ENCODE measurements around the gene EEFSEC.
A peak's percentile ranks its signal among the peaks of the same experiment; 100 is the strongest.

EEFSEC gene

DNA sequence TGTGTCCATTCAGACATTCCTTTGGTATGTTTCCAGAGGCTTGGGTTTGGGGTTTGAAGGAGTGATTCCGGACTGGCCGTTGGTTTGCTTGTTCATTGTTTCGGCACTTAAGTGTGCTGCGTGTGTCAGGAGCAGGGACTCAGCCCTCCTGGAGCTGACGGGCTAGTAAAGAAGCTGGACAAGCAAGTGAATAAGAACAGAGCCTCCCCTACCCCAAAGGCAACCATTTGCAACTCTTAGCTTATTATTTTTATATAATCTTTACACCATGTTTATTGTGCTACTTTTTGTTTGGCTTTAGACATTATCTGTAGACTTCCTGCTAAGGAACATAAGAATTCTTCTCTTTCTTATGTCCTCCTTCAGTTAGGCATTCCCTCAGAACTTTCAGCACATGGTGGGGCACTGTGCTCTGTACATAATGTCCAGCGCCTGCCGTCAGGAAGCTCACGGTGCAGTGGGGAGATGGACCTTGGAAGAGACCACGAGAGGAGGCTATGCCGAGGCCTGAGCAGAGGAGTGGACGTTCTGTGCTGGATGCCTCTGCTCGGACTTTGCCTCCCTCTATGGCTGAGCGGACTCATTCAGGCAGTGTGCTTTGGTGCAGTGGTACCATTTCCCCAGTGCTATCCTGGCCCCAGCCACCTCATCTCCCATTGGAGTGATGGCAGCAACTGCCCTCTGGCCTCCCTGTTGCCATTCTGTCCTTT is 65.4 kb downstream of the EEFSEC start:
- H3K4me1 ChIP-seq (ENCODE audit: control insufficient read depth in 2 of 2, insufficient read depth in 1 of 2, low read depth in 1 of 2, low read length in 2 of 2) = peaks cover 2 to 10% of the 10 kb centered on the region in 2 donors
- H3K27me3 ChIP-seq (ENCODE audit: control insufficient read depth in 3 of 3, insufficient read depth in 3 of 3, low read depth in 1 of 3, low read length in 3 of 3) = peaks cover 0 to 2% (median 0%) of the 10 kb centered on the region in 3 experiments
- H2AK5ac ChIP-seq (ENCODE audit: low read depth, low read length) = no peak overlapping the region
- H3K18ac ChIP-seq (ENCODE audit: low read length) = peak overlapping the region; percentile 11
- H3K27ac ChIP-seq (replicated peaks; ENCODE audit: low read length) = no peak overlapping the region
- H3K9me3 ChIP-seq (replicated peaks in 1 of 2; ENCODE audit: control insufficient read depth in 2 of 2, insufficient read depth in 1 of 2, low read depth in 1 of 2, low read length in 2 of 2) = peaks cover 8 to 9% of the 10 kb centered on the region in 2 donors
- H2AFZ ChIP-seq (ENCODE audit: low read length) = no peak overlapping the region
- no peaks in the 10 kb centered on the region for H3K79me1 ChIP-seq (ENCODE audit: low read depth, low read length)
- H2BK15ac ChIP-seq (ENCODE audit: low read length) = no peak overlapping the region
- H3K23ac ChIP-seq (ENCODE audit: low read depth, low read length, poor library complexity) = no peak overlapping the region
- H2BK12ac ChIP-seq (ENCODE audit: low read length) = no peak overlapping the region
- H3K36me3 ChIP-seq (replicated peaks in 1 of 2; ENCODE audit: control insufficient read depth in 2 of 2, insufficient read depth in 2 of 2, low read length in 2 of 2) = no peaks in the 10 kb centered on the region
- no CpG with 5 or more reads among the region's 13 CpGs for WGBS, 2 donors (ENCODE audit: extremely low coverage in 2 of 2, insufficient read length in 2 of 2, insufficient replicate concordance in 1 of 2)
- H4K8ac ChIP-seq (ENCODE audit: low read depth, low read length) = no peak overlapping the region
- no peak overlapping the region for H2BK120ac ChIP-seq (ENCODE audit: low read depth, low read length)
- no peak overlapping the region for H4K91ac ChIP-seq (ENCODE audit: low read depth, low read length, poor library complexity)
- H3K4ac ChIP-seq (ENCODE audit: low read length) = no peak overlapping the region
- H2BK5ac ChIP-seq (ENCODE audit: low read length) = no peak overlapping the region
- H3K4me3 ChIP-seq (ENCODE audit: low read length in 2 of 2) = no peak overlapping the region
- H3K14ac ChIP-seq (ENCODE audit: low read length) = peak overlapping the region; percentile 83
- no peak for DNase-seq (ENCODE audit: low spot score)
- no peak overlapping the region for H3K4me2 ChIP-seq (ENCODE audit: insufficient read depth, low read length, poor library complexity, severe bottlenecking)
- no peak overlapping the region for H3K9ac ChIP-seq (ENCODE audit: low read depth, low read length, poor library complexity)

DNA sequence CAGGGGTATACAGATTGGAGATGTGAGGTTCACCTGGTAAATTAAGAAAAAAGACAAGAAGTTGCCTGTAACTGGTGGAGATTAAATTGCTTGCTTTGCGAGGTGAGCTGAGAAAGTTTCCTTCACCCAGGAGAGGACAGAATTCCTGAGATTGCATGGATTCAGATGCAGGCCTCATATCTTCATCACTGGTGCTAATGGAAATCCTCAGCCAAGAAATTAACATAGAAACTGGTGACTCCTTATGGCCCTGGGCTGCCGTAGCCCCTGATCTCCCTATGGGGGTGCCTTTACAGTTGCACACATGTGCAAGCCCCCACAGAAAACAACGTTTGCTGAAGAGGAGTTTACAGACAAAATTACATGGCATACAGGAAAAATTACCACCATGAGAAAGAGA is 68.0 kb downstream of the EEFSEC start:
- WGBS, 2 donors (ENCODE audit: extremely low coverage in 2 of 2, insufficient read length in 2 of 2, insufficient replicate concordance in 1 of 2) = no CpG with 5 or more reads among the region's 3 CpGs
- no peak overlapping the region for H4K91ac ChIP-seq (ENCODE audit: low read depth, low read length, poor library complexity)
- no peak for DNase-seq (ENCODE audit: low spot score)
- H3K9me3 ChIP-seq (replicated peaks in 1 of 2; ENCODE audit: control insufficient read depth in 2 of 2, insufficient read depth in 1 of 2, low read depth in 1 of 2, low read length in 2 of 2) = peaks cover 8 to 9% of the 10 kb centered on the region in 2 donors
- H3K4me3 ChIP-seq (ENCODE audit: low read length in 2 of 2) = no peak overlapping the region
- no peak overlapping the region for H3K4me2 ChIP-seq (ENCODE audit: insufficient read depth, low read length, poor library complexity, severe bottlenecking)
- no peak overlapping the region for H2BK120ac ChIP-seq (ENCODE audit: low read depth, low read length)
- no peaks in the 10 kb centered on the region for H3K79me1 ChIP-seq (ENCODE audit: low read depth, low read length)
- H3K14ac ChIP-seq (ENCODE audit: low read length) = no peak overlapping the region
- peaks cover 0 to 2% (median 0%) of the 10 kb centered on the region in 3 experiments for H3K27me3 ChIP-seq (ENCODE audit: control insufficient read depth in 3 of 3, insufficient read depth in 3 of 3, low read depth in 1 of 3, low read length in 3 of 3)
- H2AK5ac ChIP-seq (ENCODE audit: low read depth, low read length) = no peak overlapping the region
- H3K27ac ChIP-seq (replicated peaks; ENCODE audit: low read length) = no peak overlapping the region
- H3K23ac ChIP-seq (ENCODE audit: low read depth, low read length, poor library complexity) = no peak overlapping the region
- no peak overlapping the region for H3K4ac ChIP-seq (ENCODE audit: low read length)
- H2BK15ac ChIP-seq (ENCODE audit: low read length) = no peak overlapping the region
- H2AFZ ChIP-seq (ENCODE audit: low read length) = no peak overlapping the region
- H4K8ac ChIP-seq (ENCODE audit: low read depth, low read length) = no peak overlapping the region
- no peak overlapping the region for H3K18ac ChIP-seq (ENCODE audit: low read length)
- no peaks in the 10 kb centered on the region for H3K36me3 ChIP-seq (replicated peaks in 1 of 2; ENCODE audit: control insufficient read depth in 2 of 2, insufficient read depth in 2 of 2, low read length in 2 of 2)
- peaks cover 6 to 10% of the 10 kb centered on the region in 2 donors for H3K4me1 ChIP-seq (ENCODE audit: control insufficient read depth in 2 of 2, insufficient read depth in 1 of 2, low read depth in 1 of 2, low read length in 2 of 2)
- H3K9ac ChIP-seq (ENCODE audit: low read depth, low read length, poor library complexity) = no peak overlapping the region
- H2BK5ac ChIP-seq (ENCODE audit: low read length) = no peak overlapping the region
- H2BK12ac ChIP-seq (ENCODE audit: low read length) = no peak overlapping the region

DNA sequence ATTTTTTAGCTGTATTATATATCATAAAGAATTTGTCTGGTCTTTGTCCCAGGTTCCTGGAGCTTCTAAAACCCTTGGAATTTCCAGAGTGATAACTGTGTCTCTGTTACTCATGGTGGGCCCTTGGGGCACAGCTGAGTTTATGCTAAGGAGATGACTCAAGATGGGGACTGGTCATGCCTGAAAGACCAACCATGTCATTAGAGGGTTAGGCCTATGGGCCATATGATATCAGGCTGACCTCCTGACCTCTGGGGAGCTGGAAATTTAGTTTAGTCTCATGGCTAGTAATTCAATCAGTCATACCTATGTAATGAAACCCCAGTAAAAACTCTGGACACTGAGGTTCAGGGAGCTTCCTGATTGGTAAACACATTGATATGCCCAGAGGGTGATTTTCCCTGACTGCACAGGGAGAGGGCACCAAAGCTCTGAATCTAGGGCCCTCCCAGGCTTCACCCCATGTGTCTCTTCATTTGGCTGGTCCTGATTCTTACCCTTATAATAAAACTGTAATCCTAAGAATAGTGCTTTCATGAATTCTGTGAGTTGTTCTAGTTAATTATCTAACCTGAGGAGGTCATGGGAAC is 69.6 kb downstream of the EEFSEC start:
- Histone ChIP-seq H2AK5ac (ENCODE audit: low read depth, low read length) (no peak overlapping the region), H3K27ac (replicated peaks; ENCODE audit: low read length) (no peak overlapping the region), H2AFZ (ENCODE audit: low read length) (no peak overlapping the region), H3K4ac (ENCODE audit: low read length) (no peak overlapping the region), H4K8ac (ENCODE audit: low read depth, low read length) (no peak overlapping the region), H3K14ac (ENCODE audit: low read length) (no peak overlapping the region), H3K27me3 (ENCODE audit: control insufficient read depth in 3 of 3, insufficient read depth in 3 of 3, low read depth in 1 of 3, low read length in 3 of 3) (peaks cover 0 to 2% (median 0%) of the 10 kb centered on the region in 3 experiments), H3K23ac (ENCODE audit: low read depth, low read length, poor library complexity) (no peak overlapping the region), H3K9me3 (replicated peaks in 1 of 2; ENCODE audit: control insufficient read depth in 2 of 2, insufficient read depth in 1 of 2, low read depth in 1 of 2, low read length in 2 of 2) (peaks cover 8 to 9% of the 10 kb centered on the region in 2 donors), H2BK12ac (ENCODE audit: low read length) (no peak overlapping the region), H3K18ac (ENCODE audit: low read length) (no peak overlapping the region), H2BK5ac (ENCODE audit: low read length) (no peak overlapping the region), H2BK120ac (ENCODE audit: low read depth, low read length) (no peak overlapping the region), H3K4me2 (ENCODE audit: insufficient read depth, low read length, poor library complexity, severe bottlenecking) (no peak overlapping the region), H3K9ac (ENCODE audit: low read depth, low read length, poor library complexity) (no peak overlapping the region), H3K4me3 (ENCODE audit: low read length in 2 of 2) (no peak overlapping the region), H3K79me1 (ENCODE audit: low read depth, low read length) (no peaks in the 10 kb centered on the region), H3K36me3 (replicated peaks in 1 of 2; ENCODE audit: control insufficient read depth in 2 of 2, insufficient read depth in 2 of 2, low read length in 2 of 2) (no peaks in the 10 kb centered on the region), H3K4me1 (ENCODE audit: control insufficient read depth in 2 of 2, insufficient read depth in 1 of 2, low read depth in 1 of 2, low read length in 2 of 2) (peaks cover 9 to 14% of the 10 kb centered on the region in 2 donors), H4K91ac (ENCODE audit: low read depth, low read length, poor library complexity) (no peak overlapping the region), H2BK15ac (ENCODE audit: low read length) (no peak overlapping the region)
- DNase-seq (ENCODE audit: low spot score) = no peak

DNA sequence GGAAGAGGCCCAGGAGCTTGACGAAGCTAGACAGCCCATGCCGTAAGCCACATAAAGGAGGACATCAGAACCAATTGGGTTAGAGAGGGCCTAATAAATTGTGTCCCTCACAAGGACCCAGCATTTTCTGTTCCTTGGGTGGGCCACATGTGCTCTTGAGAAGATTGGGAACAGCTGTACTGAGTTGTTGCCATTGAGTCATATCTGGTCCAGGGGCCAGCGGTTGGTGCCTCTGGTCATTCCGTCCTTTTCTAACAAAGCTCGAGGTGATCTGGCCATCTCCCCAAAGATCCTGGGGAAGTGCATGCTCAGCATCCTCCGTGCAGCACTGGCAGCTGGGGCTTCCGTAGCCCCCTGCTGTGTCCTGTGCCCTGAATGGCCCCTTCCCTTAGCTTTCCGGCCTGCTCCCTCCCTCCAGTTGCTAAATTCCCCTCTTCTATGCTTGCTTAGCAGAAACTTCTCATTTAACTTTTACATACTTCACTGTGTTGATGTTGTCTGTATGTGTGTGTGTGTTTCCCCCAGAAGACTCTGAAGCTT is 73.0 kb downstream of the EEFSEC start:
- no peak overlapping the region for H3K23ac ChIP-seq (ENCODE audit: low read depth, low read length, poor library complexity)
- no peak overlapping the region for H3K4ac ChIP-seq (ENCODE audit: low read length)
- no peak overlapping the region for H4K91ac ChIP-seq (ENCODE audit: low read depth, low read length, poor library complexity)
- H3K18ac ChIP-seq (ENCODE audit: low read length) = no peak overlapping the region
- no peak overlapping the region for H4K8ac ChIP-seq (ENCODE audit: low read depth, low read length)
- H3K36me3 ChIP-seq (replicated peaks in 1 of 2; ENCODE audit: control insufficient read depth in 2 of 2, insufficient read depth in 2 of 2, low read length in 2 of 2) = no peaks in the 10 kb centered on the region
- H2BK120ac ChIP-seq (ENCODE audit: low read depth, low read length) = no peak overlapping the region
- no peak overlapping the region for H2AFZ ChIP-seq (ENCODE audit: low read length)
- H2BK5ac ChIP-seq (ENCODE audit: low read length) = no peak overlapping the region
- H3K79me1 ChIP-seq (ENCODE audit: low read depth, low read length) = no peaks in the 10 kb centered on the region
- no CpG with 5 or more reads among the region's 8 CpGs for WGBS, 2 donors (ENCODE audit: extremely low coverage in 2 of 2, insufficient read length in 2 of 2, insufficient replicate concordance in 1 of 2)
- peaks cover 7 to 10% of the 10 kb centered on the region in 2 donors for H3K4me1 ChIP-seq (ENCODE audit: control insufficient read depth in 2 of 2, insufficient read depth in 1 of 2, low read depth in 1 of 2, low read length in 2 of 2)
- H3K9me3 ChIP-seq (replicated peaks in 1 of 2; ENCODE audit: control insufficient read depth in 2 of 2, insufficient read depth in 1 of 2, low read depth in 1 of 2, low read length in 2 of 2) = peaks cover 8 to 11% of the 10 kb centered on the region in 2 donors
- no peaks in the 10 kb centered on the region for H3K27me3 ChIP-seq (ENCODE audit: control insufficient read depth in 3 of 3, insufficient read depth in 3 of 3, low read depth in 1 of 3, low read length in 3 of 3)
- no peak overlapping the region for H3K14ac ChIP-seq (ENCODE audit: low read length)
- no peak overlapping the region for H2BK12ac ChIP-seq (ENCODE audit: low read length)
- no peak overlapping the region for H2AK5ac ChIP-seq (ENCODE audit: low read depth, low read length)
- no peak overlapping the region for H3K27ac ChIP-seq (replicated peaks; ENCODE audit: low read length)
- H3K4me2 ChIP-seq (ENCODE audit: insufficient read depth, low read length, poor library complexity, severe bottlenecking) = no peak overlapping the region
- H3K9ac ChIP-seq (ENCODE audit: low read depth, low read length, poor library complexity) = no peak overlapping the region
- H3K4me3 ChIP-seq (ENCODE audit: low read length in 2 of 2) = no peak overlapping the region
- DNase-seq (ENCODE audit: low spot score) = no peak
- no peak overlapping the region for H2BK15ac ChIP-seq (ENCODE audit: low read length)
